SK-N-MC (cell line): ENCODE measurements around the gene CD300A.

Experiments used
- EZH2 ChIP-seq: fragments of 200-600 bp; sonication (generic); IDR thresholded peaks from one replicate; pipeline ENCODE4 v1.6.1; 2017; ENCODE audit warnings: antibody characterized with exemption
- POLR2AphosphoS5 ChIP-seq: IDR thresholded peaks from 2 replicates; pipeline ENCODE4 v1.6.1; 2012; ENCODE audit warnings: mild to moderate bottlenecking, low read depth, low read length, borderline replicate concordance

- no peak for TF ChIP-seq POLR2AphosphoS5
- no peak for TF ChIP-seq EZH2
These were observed 7.8 kb downstream of the CD300A start for GRCh38 chr17:74474043-74474792.
